Uterus (tissue), 4 donors: ENCODE results near the gene NKD2. TPM values are rescaled to one million over a fixed set of nuclear protein-coding genes. Genes with fewer than 3 reads are reported as not detected.
A peak's percentile ranks its signal among the peaks of the same experiment; 100 is the strongest.

ENCODE experiments used
- DNase-seq, 2 donors: peaks; one replicate each; pipeline ENCODE4 v3.0.0-alpha.2; 2019 to 2020
- H3K27ac ChIP-seq, 2 donors: fragments of 200-600 bp; sonication (generic); 1 replicate in 1 of 2; 2 replicates in 1 of 2; pipeline ENCODE4 v1.5.1; 2016 to 2018
- H3K27me3 ChIP-seq, 2 donors: fragments of 200-600 bp; sonication (generic); one replicate each; pipeline ENCODE4 v1.5.1; 2018 to 2019; ENCODE audit warnings: control low read depth in 1 of 2
- H3K36me3 ChIP-seq, 2 donors: fragments of 200-600 bp; sonication (generic); one replicate each; pipeline ENCODE4 v1.5.1; 2019; ENCODE audit warnings: control low read depth in 1 of 2
- H3K4me1 ChIP-seq, 2 donors: fragments of 200-600 bp; sonication (generic); one replicate each; pipeline ENCODE4 v1.5.1; 2018 to 2019; ENCODE audit warnings: control low read depth in 1 of 2
- H3K4me3 ChIP-seq, 2 donors: fragments of 200-600 bp; sonication (generic); 1 replicate in 1 of 2; 2 replicates in 1 of 2; pipeline ENCODE4 v1.5.1; 2018 to 2019; ENCODE audit warnings: mild to moderate bottlenecking in 1 of 2
- H3K9me3 ChIP-seq, 2 donors: fragments of 200-600 bp; sonication (generic); one replicate each; pipeline ENCODE4 v1.5.1; 2019; ENCODE audit warnings: control low read depth in 1 of 2
- CTCF ChIP-seq, 4 experiments: fragments of 200-600 bp in 2 of 4; fragments of 450-650 bp in 2 of 4; sonication (generic) in 2 of 4; IDR thresholded peaks; one replicate each; pipeline ENCODE4 v1.5.1; 2016 to 2019; ENCODE audit warnings: antibody characterized with exemption in 4 of 4, mild to moderate bottlenecking in 2 of 4, moderate library complexity in 1 of 4
- POLR2A ChIP-seq, 2 donors: fragments of 450-650 bp; IDR thresholded peaks; one replicate each; pipeline ENCODE4 v1.6.1; 2016; ENCODE audit warnings: antibody characterized with exemption in 2 of 2, mild to moderate bottlenecking in 1 of 2, moderate library complexity in 1 of 2
- intact Hi-C: fragments of 100-400 bp; cut with DNase I; formaldehyde crosslinking; loops from one replicate; pipeline ENCODE4 v1.15.1; 2023; ENCODE audit warnings: low total_unique reads
- total RNA-seq, 4 donors: library from RNA; depleted of rRNA in 3 of 4; stranded (reverse); fragments of >200 nt in 3 of 4; gene quantifications; one replicate each; pipeline versions ENCODE4 v1.1.0 to v1.2.4, GENCODE V29; 2014 to 2023
- donor health status: DM: yes; HTN: yes; CAD: no.

NKD2 gene
- total RNA-seq, 4 donors from 2014 or later = 2.5 to 11.1 TPM; not detected in 2

GRCh38 chr5:1068204-1068894 is 59.7 kb downstream of the NKD2 start:
- Histone ChIP-seq H3K27me3 (no peaks in the 10 kb centered on the region), H3K4me3 (no peak overlapping the region), H3K4me1 (no peaks in the 10 kb centered on the region), H3K27ac (no peak overlapping the region), H3K9me3 (no peaks in the 10 kb centered on the region), H3K36me3 (no peaks in the 10 kb centered on the region)
- intact Hi-C loops = no loop called here
- DNase-seq = peak in 1 of 2 donors; percentile 35
- no peak for TF ChIP-seq CTCF (IDR thresholded peaks at IDR 0.05)
- no peak for TF ChIP-seq POLR2A (IDR thresholded peaks at IDR 0.05)

GRCh38 chr5:1068895-1069719 is 60.5 kb downstream of the NKD2 start:
- no peak overlapping the region for H3K4me3 ChIP-seq
- H3K4me1 ChIP-seq = no peaks in the 10 kb centered on the region
- no peak for TF ChIP-seq CTCF (IDR thresholded peaks at IDR 0.05)
- no peak for TF ChIP-seq POLR2A (IDR thresholded peaks at IDR 0.05)
- intact Hi-C loops = no loop called here
- no peaks in the 10 kb centered on the region for H3K9me3 ChIP-seq
- no peaks in the 10 kb centered on the region for H3K36me3 ChIP-seq
- no peak overlapping the region for H3K27ac ChIP-seq
- no peaks in the 10 kb centered on the region for H3K27me3 ChIP-seq
- no peak for DNase-seq

- Histone ChIP-seq H3K9me3 (no peaks in the 10 kb centered on the region), H3K4me1 (no peaks in the 10 kb centered on the region), H3K36me3 (no peaks in the 10 kb centered on the region), H3K27me3 (no peaks in the 10 kb centered on the region), H3K4me3 (no peak overlapping the region), H3K27ac (no peak overlapping the region)
- intact Hi-C loops = no loop called here
- no peak for DNase-seq
- no peak for TF ChIP-seq POLR2A (IDR thresholded peaks at IDR 0.05)
- no peak for TF ChIP-seq CTCF (IDR thresholded peaks at IDR 0.05)
Measured at GRCh38 chr5:1069720-1070088, 61.1 kb downstream of the NKD2 start.

GRCh38 chr5:1073239-1074102 is 64.9 kb downstream of the NKD2 start:
- no peaks in the 10 kb centered on the region for H3K9me3 ChIP-seq
- H3K27me3 ChIP-seq = no peaks in the 10 kb centered on the region
- DNase-seq = no peak
- intact Hi-C loops = no loop called here
- H3K4me1 ChIP-seq = no peaks in the 10 kb centered on the region
- H3K36me3 ChIP-seq = no peaks in the 10 kb centered on the region
- H3K27ac ChIP-seq = no peak overlapping the region
- H3K4me3 ChIP-seq = no peak overlapping the region
- TF ChIP-seq CTCF (IDR thresholded peaks at IDR 0.05) (no peak), POLR2A (IDR thresholded peaks at IDR 0.05) (no peak)
